ENCODE measurements around the gene SUSD4. TPM values are rescaled to one million over a fixed set of nuclear protein-coding genes. Genes with fewer than 3 reads are reported as not detected.

Gene SUSD4
- total RNA-seq, 2 donors from 2014 or later = 0.58 to 0.92 TPM

- Histone ChIP-seq H3K4me1 (ENCODE audit: control insufficient read depth, insufficient read depth, low read length) (peaks cover 8% of the 10 kb centered on the region), H3K9me3 (ENCODE audit: control insufficient read depth, low read length) (no peaks in the 10 kb centered on the region), H3K27me3 (ENCODE audit: control insufficient read depth, insufficient read depth, low read length, poor library complexity, severe bottlenecking) (no peaks in the 10 kb centered on the region), H3K36me3 (ENCODE audit: control insufficient read depth, insufficient read depth, low read length) (no peaks in the 10 kb centered on the region), H3K9ac (ENCODE audit: extremely low read depth, low read length, poor library complexity, severe bottlenecking) (no peak overlapping the region), H3K4me3 (ENCODE audit: low read length) (peak overlapping the region; percentile 15), H3K27ac (ENCODE audit: low read depth, low read length) (no peak overlapping the region)
- 86 to 92% methylated on average over 1 to 3 of the region's 3 CpGs for WGBS, 2 experiments (ENCODE audit: insufficient coverage in 1 of 2, insufficient read length in 1 of 2)
- no peaks in the 10 kb centered on the region for H3K36me3 Mint-ChIP-seq (ENCODE audit: low read depth)
- peaks cover 11% of the 10 kb centered on the region for H3K27me3 Mint-ChIP-seq (ENCODE audit: insufficient read depth)
- peaks cover 9% of the 10 kb centered on the region for H3K9me3 Mint-ChIP-seq
- peak overlapping the region; percentile 62 for H3K27ac Mint-ChIP-seq
- H3K4me3 Mint-ChIP-seq = no peak overlapping the region
- no peak for TF ChIP-seq CTCF (conservative IDR thresholded peaks at IDR 0.05)
- peaks cover 20% of the 10 kb centered on the region for H3K4me1 Mint-ChIP-seq
- no peak for DNase-seq
These were observed 44.6 kb downstream of the SUSD4 start for GRCh38 chr1:223319398-223319797.

DNA sequence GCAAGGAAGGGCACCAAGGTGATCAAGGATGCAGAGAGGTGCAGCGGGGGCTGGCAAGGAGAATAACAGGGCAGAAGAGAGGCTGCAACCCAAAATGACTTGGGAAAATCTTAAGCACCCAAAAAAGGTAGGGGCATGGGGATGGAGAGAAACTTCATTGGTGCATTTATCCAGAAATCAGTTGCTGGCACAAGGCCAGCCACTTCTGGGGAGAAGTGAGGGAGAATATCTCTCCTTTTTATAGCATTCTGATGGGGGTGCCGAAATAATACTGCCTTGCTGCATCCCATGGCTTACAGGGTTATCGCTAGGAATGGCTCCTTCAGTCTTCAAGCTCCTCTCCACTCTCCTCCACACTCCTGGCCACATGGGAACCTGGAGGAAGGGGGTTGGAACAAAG lies 47.9 kb downstream of the SUSD4 start:
- no peak overlapping the region for H3K27ac Mint-ChIP-seq
- H3K36me3 Mint-ChIP-seq (ENCODE audit: low read depth) = no peaks in the 10 kb centered on the region
- H3K4me3 Mint-ChIP-seq = no peak overlapping the region
- Histone ChIP-seq H3K9me3 (ENCODE audit: control insufficient read depth, low read length) (no peaks in the 10 kb centered on the region), H3K27ac (ENCODE audit: low read depth, low read length) (no peak overlapping the region), H3K27me3 (ENCODE audit: control insufficient read depth, insufficient read depth, low read length, poor library complexity, severe bottlenecking) (no peaks in the 10 kb centered on the region), H3K9ac (ENCODE audit: extremely low read depth, low read length, poor library complexity, severe bottlenecking) (no peak overlapping the region), H3K4me1 (ENCODE audit: control insufficient read depth, insufficient read depth, low read length) (peaks cover 7% of the 10 kb centered on the region), H3K4me3 (ENCODE audit: low read length) (no peak overlapping the region), H3K36me3 (ENCODE audit: control insufficient read depth, insufficient read depth, low read length) (no peaks in the 10 kb centered on the region)
- H3K27me3 Mint-ChIP-seq (ENCODE audit: insufficient read depth) = peaks cover 4% of the 10 kb centered on the region
- peaks cover 9% of the 10 kb centered on the region for H3K9me3 Mint-ChIP-seq
- H3K4me1 Mint-ChIP-seq = peaks cover 20% of the 10 kb centered on the region
- no peak for TF ChIP-seq CTCF (conservative IDR thresholded peaks at IDR 0.05)
- WGBS, 2 experiments (ENCODE audit: insufficient coverage in 1 of 2, insufficient read length in 1 of 2) = 96 to 100% methylated on average over 2 to 3 of the region's 3 CpGs
- no peak for DNase-seq

- no peak overlapping the region for H3K4me3 ChIP-seq (ENCODE audit: low read length)
- no peak overlapping the region for H3K9ac ChIP-seq (ENCODE audit: extremely low read depth, low read length, poor library complexity, severe bottlenecking)
- no peak overlapping the region for H3K27ac Mint-ChIP-seq
- TF ChIP-seq CTCF (conservative IDR thresholded peaks at IDR 0.05) = no peak
- no peak overlapping the region for H3K27ac ChIP-seq (ENCODE audit: low read depth, low read length)
- H3K27me3 Mint-ChIP-seq (ENCODE audit: insufficient read depth) = peaks cover 4% of the 10 kb centered on the region
- no peaks in the 10 kb centered on the region for H3K9me3 ChIP-seq (ENCODE audit: control insufficient read depth, low read length)
- H3K27me3 ChIP-seq (ENCODE audit: control insufficient read depth, insufficient read depth, low read length, poor library complexity, severe bottlenecking) = no peaks in the 10 kb centered on the region
- no peaks in the 10 kb centered on the region for H3K36me3 Mint-ChIP-seq (ENCODE audit: low read depth)
- no peak overlapping the region for H3K4me3 Mint-ChIP-seq
- WGBS, 2 experiments (ENCODE audit: insufficient coverage in 1 of 2, insufficient read length in 1 of 2) = 69 to 100% methylated on average over 1 to 2 of the region's 2 CpGs
- peaks cover 17% of the 10 kb centered on the region for H3K4me1 Mint-ChIP-seq
- DNase-seq = no peak
- H3K4me1 ChIP-seq (ENCODE audit: control insufficient read depth, insufficient read depth, low read length) = peaks cover 5% of the 10 kb centered on the region
- no peaks in the 10 kb centered on the region for H3K36me3 ChIP-seq (ENCODE audit: control insufficient read depth, insufficient read depth, low read length)
- peaks cover 9% of the 10 kb centered on the region for H3K9me3 Mint-ChIP-seq
These were observed 48.3 kb downstream of the SUSD4 start for GRCh38 chr1:223315665-223316064.
